HepG2 (cell line): ENCODE results near the gene SAC3D1. TPM values are rescaled to one million over a fixed set of nuclear protein-coding genes. Genes with fewer than 3 reads are reported as not detected.

Source experiments
- AFF4 ChIP-seq: sonication (generic); formaldehyde crosslinking; IDR thresholded peaks from 2 replicates; pipeline ENCODE4 v1.4.0; 2020; ENCODE audit warnings: missing genetic modification reagents
- ARID5B ChIP-seq: IDR thresholded peaks from 2 replicates; pipeline ENCODE4 v1.4.0; 2020; ENCODE audit warnings: mild to moderate bottlenecking, missing genetic modification reagents
- BCL3 ChIP-seq: sonication (generic); formaldehyde crosslinking; IDR thresholded peaks from 2 replicates; pipeline ENCODE4 v1.5.1; 2020; ENCODE audit warnings: mild to moderate bottlenecking, missing genetic modification reagents, moderate library complexity
- KAT8 ChIP-seq: IDR thresholded peaks from 2 replicates; pipeline ENCODE4 v1.6.1; 2016; ENCODE audit warnings: missing genetic modification reagents, missing compliant biosample characterization
- RXRA ChIP-seq: sonication (generic); formaldehyde crosslinking; IDR thresholded peaks from 2 replicates; pipeline ENCODE4 v1.5.1; 2020; ENCODE audit warnings: missing genetic modification reagents
- RXRB ChIP-seq: IDR thresholded peaks from 2 replicates; pipeline ENCODE4 v1.6.1; 2016; ENCODE audit warnings: borderline replicate concordance, missing genetic modification reagents, missing compliant biosample characterization
- SKI ChIP-seq: fragments of 450-650 bp; IDR thresholded peaks from one replicate; pipeline ENCODE4 v1.6.1; 2018; ENCODE audit warnings: mild to moderate bottlenecking; ENCODE audit not compliant: partially characterized antibody
- ZBTB33 ChIP-seq: sonication (generic); formaldehyde crosslinking; IDR thresholded peaks from 2 replicates; pipeline ENCODE4 v1.4.0; 2020; ENCODE audit warnings: missing genetic modification reagents
- ZMYM3 ChIP-seq: sonication (generic); formaldehyde crosslinking; IDR thresholded peaks from 2 replicates; pipeline ENCODE4 v1.5.1; 2020; ENCODE audit warnings: mild to moderate bottlenecking, missing genetic modification reagents
- ZNF263 ChIP-seq: sonication (generic); formaldehyde crosslinking; IDR thresholded peaks from 2 replicates; pipeline ENCODE4 v1.4.0; 2020; ENCODE audit warnings: missing genetic modification reagents
- polyA plus RNA-seq, 8 experiments: library from polyadenylated mRNA; depleted of rRNA in 3 of 8; stranded (reverse) in 7 of 8; unstranded in 1 of 8; fragments of >200 nt; fragmentation: Illumina TruSeq in 4 of 8; extraction: Trizol in 4 of 8; gene quantifications; 2 replicates each; pipeline versions ENCODE4 v1.2.1 to v1.2.3, GENCODE V29; 2011 to 2016; ENCODE audit warnings: low read depth in 4 of 8, missing spikeins in 1 of 8, mixed read lengths in 1 of 8; ENCODE audit not compliant: insufficient read depth in 1 of 8
- total RNA-seq, 5 experiments: library from RNA; depleted of rRNA; stranded (reverse); fragments of >200 nt; fragmentation: Illumina TruSeq; extraction: Trizol; gene quantifications; 2 replicates each; pipeline ENCODE4 v1.2.3, GENCODE V29; 2016; ENCODE audit warnings: low read depth in 1 of 5

The SAC3D1 gene
- total and polyA plus RNA-seq, 2 of the 13 experiments (the other 11 are each of a cell fraction or from before 2014, with no cell fraction given) = 7.4 to 36.3 TPM

- TF ChIP-seq ZBTB33 = peak; percentile 29
- peak; percentile 75 for TF ChIP-seq RXRA
- peak; percentile 43 for TF ChIP-seq RXRB (CRISPR knock-in tag)
- peak; percentile 70; the same call in 1 of the 2 replicates for TF ChIP-seq ZMYM3
- peak; percentile 24; the same call in 1 of the 2 replicates for TF ChIP-seq ARID5B (CRISPR knock-in tag)
- peak; percentile 78 for TF ChIP-seq SKI
- TF ChIP-seq AFF4 = no peak
- TF ChIP-seq BCL3 (CRISPR knock-in tag) = no peak
- no peak for TF ChIP-seq KAT8
- 0 out of 2 replicates have a peak, but pooled peaks have one; percentile 6 for TF ChIP-seq ZNF263
- TF ChIP-seq, all 625 proteins: peak for 67
Measured at GRCh38 chr11:65019824-65020223, 21.2 kb upstream of the SAC3D1 start (continued).
